Neural crest cell (in vitro differentiated cells): ENCODE measurements around the gene FAM151B. TPM values are rescaled to one million over a fixed set of nuclear protein-coding genes. Genes with fewer than 3 reads are reported as not detected.
"Not testable (repeated sequence)": the region's sequence is repeated elsewhere in the genome, so short reads cannot be mapped to it uniquely, and the experiment has no call there.

Source experiments
- DNase-seq: peaks from one replicate; pipeline ENCODE4 v3.0.0; 2021; ENCODE audit warnings: low read depth, mixed read lengths, low spot score
- H3K27ac Mint-ChIP-seq: one replicate; pipeline ENCODE4 v1.8.0; 2021; ENCODE audit warnings: mild to moderate bottlenecking, mixed read lengths; ENCODE audit not compliant: unreplicated experiment
- H3K27me3 Mint-ChIP-seq: 2 replicates; pipeline ENCODE4 v1.8.0; 2021; ENCODE audit warnings: low read depth, mild to moderate bottlenecking, mixed read lengths
- H3K36me3 Mint-ChIP-seq: 2 replicates; pipeline ENCODE4 v1.8.0; 2021; ENCODE audit warnings: low read depth, mild to moderate bottlenecking, mixed read lengths
- H3K4me1 Mint-ChIP-seq: 2 replicates; pipeline ENCODE4 v1.8.0; 2021; ENCODE audit warnings: mixed read lengths
- H3K4me3 Mint-ChIP-seq: one replicate; pipeline ENCODE4 v1.8.0; 2021; ENCODE audit warnings: mild to moderate bottlenecking, mixed read lengths
- H3K9me3 Mint-ChIP-seq: 2 replicates; pipeline ENCODE4 v1.8.0; 2021; ENCODE audit warnings: mixed read lengths
- total RNA-seq: library from RNA; stranded (reverse); gene quantifications from 2 replicates; pipeline ENCODE4 v1.2.1, GENCODE V29; 2021
- TF ChIP-seq, protein P1 (sequence below): fragments of 200-600 bp; sonication (generic); conservative IDR thresholded peaks from 2 replicates; pipeline ENCODE4 v1.5.0; 2021; ENCODE audit warnings: antibody characterized with exemption, mild to moderate bottlenecking

FAM151B gene
- total RNA-seq, 1 donor from 2014 or later, result 2.0 TPM

DNA sequence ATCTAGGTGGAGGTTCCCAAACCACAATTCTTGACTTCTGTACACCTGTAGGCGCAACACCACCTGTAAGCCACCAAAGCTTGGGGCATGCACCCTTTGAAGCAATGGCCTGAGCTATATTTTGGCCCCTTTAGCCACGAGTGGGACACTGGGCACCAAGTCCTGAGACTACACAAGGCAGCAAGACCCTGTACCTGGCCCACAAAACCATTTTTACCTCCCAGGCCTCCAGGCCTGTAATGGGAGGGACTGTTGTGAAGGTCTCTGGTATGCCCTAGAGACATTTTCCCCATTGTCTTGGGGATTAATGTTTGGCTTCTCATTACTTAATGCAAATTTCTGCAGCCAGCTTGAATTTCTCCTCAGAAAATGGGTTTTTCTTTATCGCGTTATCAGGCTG, 24.6 kb upstream of the FAM151B start:
- TF ChIP-seq, protein P1, sequence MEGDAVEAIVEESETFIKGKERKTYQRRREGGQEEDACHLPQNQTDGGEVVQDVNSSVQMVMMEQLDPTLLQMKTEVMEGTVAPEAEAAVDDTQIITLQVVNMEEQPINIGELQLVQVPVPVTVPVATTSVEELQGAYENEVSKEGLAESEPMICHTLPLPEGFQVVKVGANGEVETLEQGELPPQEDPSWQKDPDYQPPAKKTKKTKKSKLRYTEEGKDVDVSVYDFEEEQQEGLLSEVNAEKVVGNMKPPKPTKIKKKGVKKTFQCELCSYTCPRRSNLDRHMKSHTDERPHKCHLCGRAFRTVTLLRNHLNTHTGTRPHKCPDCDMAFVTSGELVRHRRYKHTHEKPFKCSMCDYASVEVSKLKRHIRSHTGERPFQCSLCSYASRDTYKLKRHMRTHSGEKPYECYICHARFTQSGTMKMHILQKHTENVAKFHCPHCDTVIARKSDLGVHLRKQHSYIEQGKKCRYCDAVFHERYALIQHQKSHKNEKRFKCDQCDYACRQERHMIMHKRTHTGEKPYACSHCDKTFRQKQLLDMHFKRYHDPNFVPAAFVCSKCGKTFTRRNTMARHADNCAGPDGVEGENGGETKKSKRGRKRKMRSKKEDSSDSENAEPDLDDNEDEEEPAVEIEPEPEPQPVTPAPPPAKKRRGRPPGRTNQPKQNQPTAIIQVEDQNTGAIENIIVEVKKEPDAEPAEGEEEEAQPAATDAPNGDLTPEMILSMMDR, result no peak
- H3K4me3 Mint-ChIP-seq, result no peak overlapping the region
- no peaks in the 10 kb centered on the region for H3K27me3 Mint-ChIP-seq
- H3K4me1 Mint-ChIP-seq, result no peaks in the 10 kb centered on the region
- H3K36me3 Mint-ChIP-seq, result peaks cover 73% of the 10 kb centered on the region
- no peak for DNase-seq
- peaks cover 15% of the 10 kb centered on the region for H3K9me3 Mint-ChIP-seq
- H3K27ac Mint-ChIP-seq, result no peak overlapping the region

DNA sequence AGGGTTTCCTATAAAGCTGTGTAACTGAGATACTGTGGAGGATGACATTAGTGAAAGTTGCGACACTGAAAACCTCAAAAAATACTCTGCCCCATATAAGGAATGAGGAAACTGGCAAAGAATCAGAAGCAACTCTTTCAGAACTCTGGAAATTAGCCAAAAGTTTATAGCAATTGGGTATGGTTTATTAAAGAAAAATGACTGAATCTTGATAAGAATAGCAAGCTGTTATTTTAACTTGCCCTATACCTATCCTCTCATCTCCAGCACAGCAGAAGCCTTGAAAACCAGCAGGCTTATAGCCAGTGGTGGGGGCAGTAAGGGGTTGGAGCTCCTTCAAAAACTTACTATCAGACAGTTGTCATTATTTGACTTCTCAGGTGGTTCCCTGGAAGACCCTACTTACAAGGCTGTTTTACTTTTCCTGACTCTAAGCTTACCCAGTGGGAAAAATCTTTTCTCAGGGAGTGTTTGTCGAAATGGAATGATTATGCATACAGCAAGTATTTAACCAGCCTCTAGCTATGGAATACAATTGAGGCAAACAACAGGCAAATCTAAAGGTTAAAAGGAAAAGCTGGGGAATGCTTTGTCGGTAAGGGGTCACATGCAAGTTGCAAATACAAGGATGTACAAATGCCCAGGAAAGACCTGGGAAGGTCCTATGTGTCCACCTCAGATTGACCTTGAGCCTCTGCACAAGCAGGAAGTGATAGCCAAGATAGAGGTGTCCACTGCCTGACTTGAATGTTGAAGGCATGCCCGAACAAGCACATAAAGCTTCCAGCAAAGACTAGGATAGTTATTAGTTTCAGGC, 21.0 kb upstream of the FAM151B start:
- Mint-ChIP-seq H3K9me3 (peaks cover 21% of the 10 kb centered on the region), H3K27ac (peak overlapping the region; percentile 35)

DNA sequence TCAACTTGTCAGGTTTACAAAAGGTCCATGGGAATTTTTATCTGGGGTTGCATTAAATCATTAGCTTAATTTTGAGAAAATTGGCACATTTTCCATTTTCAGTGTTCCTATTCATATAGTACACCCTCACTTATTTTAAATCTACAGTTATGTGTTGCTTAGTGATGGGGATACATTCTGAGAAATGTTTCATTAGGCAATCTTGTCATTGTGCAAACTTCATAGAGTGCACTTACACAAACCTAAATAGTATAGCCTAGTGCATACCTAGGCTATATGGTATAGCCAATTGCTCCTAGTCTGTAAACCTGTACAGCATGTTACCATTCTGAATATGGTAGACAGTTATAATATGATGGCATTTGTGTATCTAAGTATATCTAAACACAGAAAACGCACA, 19.8 kb upstream of the FAM151B start:
- no peak for DNase-seq
- no peaks in the 10 kb centered on the region for H3K27me3 Mint-ChIP-seq
- no peaks in the 10 kb centered on the region for H3K4me1 Mint-ChIP-seq
- peaks cover 14% of the 10 kb centered on the region for H3K9me3 Mint-ChIP-seq
- H3K36me3 Mint-ChIP-seq, result peaks cover 69% of the 10 kb centered on the region
- no peak overlapping the region for H3K27ac Mint-ChIP-seq
- TF ChIP-seq, protein P1, result no peak
- no peak overlapping the region for H3K4me3 Mint-ChIP-seq

More for the DNA sequence above, 21.0 kb upstream of the FAM151B start:
- Mint-ChIP-seq H3K36me3 (peaks cover 79% of the 10 kb centered on the region), H3K4me1 (no peaks in the 10 kb centered on the region), H3K27me3 (no peaks in the 10 kb centered on the region), H3K4me3 (no peak overlapping the region)
- TF ChIP-seq, protein P1, result no peak
- DNase-seq, result no peak

DNA sequence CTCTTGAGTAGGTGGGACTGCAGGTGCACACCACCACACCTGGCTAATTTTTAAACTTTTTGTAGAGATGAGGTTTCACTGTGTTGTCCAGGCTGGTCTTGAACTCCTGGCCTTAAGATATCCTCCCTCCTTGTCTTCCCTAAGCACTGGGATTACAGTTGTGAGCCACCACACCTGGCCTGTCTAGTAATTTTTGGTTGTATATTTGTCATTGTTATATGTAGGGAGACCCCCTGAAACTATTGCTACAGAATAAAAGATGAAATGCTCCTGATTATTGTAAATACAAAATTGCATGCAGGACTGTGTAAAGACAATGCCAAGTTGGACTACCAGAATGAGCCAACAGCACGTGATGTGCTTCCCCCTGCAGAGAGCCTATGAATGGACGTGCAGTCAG, 17.3 kb upstream of the FAM151B start:
- H3K36me3 Mint-ChIP-seq, result peaks cover 58% of the 10 kb centered on the region
- not testable (repeated sequence) for H3K27ac Mint-ChIP-seq, H3K4me3 Mint-ChIP-seq, H3K4me1 Mint-ChIP-seq, H3K27me3 Mint-ChIP-seq, DNase-seq, H3K9me3 Mint-ChIP-seq

DNA sequence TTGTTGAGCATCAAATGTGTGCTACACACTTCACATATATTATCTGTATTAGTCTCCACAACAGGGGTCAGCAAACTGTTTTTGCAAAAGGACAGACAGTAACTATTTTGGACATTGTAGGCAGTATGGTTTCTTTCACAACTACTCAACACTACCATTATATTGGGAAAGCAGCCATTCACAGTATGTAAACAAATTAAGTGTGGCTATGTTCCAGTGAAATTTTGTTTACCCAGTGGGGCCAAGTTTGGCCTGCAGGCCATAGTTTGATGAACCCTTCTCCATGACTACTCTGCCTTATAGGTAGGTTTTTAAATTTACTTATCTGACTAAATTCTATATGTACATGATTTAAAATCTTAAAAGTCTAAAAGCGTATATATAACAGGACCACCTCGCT, 13.0 kb upstream of the FAM151B start:
- H3K36me3 Mint-ChIP-seq, result peaks cover 26% of the 10 kb centered on the region
- DNase-seq, result no peak
- TF ChIP-seq, protein P1, result no peak
- H3K9me3 Mint-ChIP-seq, result peaks cover 3% of the 10 kb centered on the region
- no peak overlapping the region for H3K4me3 Mint-ChIP-seq
- no peak overlapping the region for H3K27ac Mint-ChIP-seq
- no peaks in the 10 kb centered on the region for H3K4me1 Mint-ChIP-seq
- no peaks in the 10 kb centered on the region for H3K27me3 Mint-ChIP-seq

DNA sequence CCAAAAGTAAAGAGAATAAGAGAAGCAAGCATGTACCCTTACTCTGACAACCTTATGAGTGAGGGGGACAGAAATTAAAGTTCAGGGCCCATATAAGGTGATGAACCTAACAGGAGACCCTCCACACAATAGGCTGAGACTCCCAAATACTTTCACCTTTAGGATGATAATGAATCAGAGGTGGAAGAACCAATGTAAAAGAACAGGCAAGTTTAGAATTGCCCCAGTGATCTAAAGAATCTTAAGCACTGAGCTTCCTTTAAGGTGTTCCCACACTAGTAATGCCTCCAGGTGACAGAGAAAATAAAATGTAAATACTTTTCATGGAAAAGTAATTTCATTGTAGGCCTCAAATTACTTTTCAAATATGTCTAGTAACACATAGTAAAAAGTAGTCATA, 8.2 kb upstream of the FAM151B start:
- Mint-ChIP-seq H3K4me3 (no peak overlapping the region), H3K27ac (no peak overlapping the region)

More for the DNA sequence above, 8.2 kb upstream of the FAM151B start:
- H3K9me3 Mint-ChIP-seq, result peaks cover 15% of the 10 kb centered on the region
- H3K36me3 Mint-ChIP-seq, result peaks cover 31% of the 10 kb centered on the region
- peaks cover 5% of the 10 kb centered on the region for H3K4me1 Mint-ChIP-seq
- H3K27me3 Mint-ChIP-seq, result no peaks in the 10 kb centered on the region
- DNase-seq, result no peak
- TF ChIP-seq, protein P1, result no peak
